ENCODE results near the gene JAK1.

GRCh38 chr1:64861611-64862010 lies 104.7 kb downstream of the JAK1 start:
- TF ChIP-seq, protein P1, sequence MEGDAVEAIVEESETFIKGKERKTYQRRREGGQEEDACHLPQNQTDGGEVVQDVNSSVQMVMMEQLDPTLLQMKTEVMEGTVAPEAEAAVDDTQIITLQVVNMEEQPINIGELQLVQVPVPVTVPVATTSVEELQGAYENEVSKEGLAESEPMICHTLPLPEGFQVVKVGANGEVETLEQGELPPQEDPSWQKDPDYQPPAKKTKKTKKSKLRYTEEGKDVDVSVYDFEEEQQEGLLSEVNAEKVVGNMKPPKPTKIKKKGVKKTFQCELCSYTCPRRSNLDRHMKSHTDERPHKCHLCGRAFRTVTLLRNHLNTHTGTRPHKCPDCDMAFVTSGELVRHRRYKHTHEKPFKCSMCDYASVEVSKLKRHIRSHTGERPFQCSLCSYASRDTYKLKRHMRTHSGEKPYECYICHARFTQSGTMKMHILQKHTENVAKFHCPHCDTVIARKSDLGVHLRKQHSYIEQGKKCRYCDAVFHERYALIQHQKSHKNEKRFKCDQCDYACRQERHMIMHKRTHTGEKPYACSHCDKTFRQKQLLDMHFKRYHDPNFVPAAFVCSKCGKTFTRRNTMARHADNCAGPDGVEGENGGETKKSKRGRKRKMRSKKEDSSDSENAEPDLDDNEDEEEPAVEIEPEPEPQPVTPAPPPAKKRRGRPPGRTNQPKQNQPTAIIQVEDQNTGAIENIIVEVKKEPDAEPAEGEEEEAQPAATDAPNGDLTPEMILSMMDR (IDR thresholded peaks at IDR 0.05): no peak
- no peak for TF ChIP-seq POLR2A (IDR thresholded peaks at IDR 0.05)
